GM12892 (cell line): ENCODE measurements around the gene SEPTIN6.
A peak's percentile ranks its signal among the peaks of the same experiment; 100 is the strongest.

Source experiments
- POLR2A ChIP-seq: IDR thresholded peaks from 2 replicates; pipeline ENCODE4 v1.6.1; 2011; ENCODE audit warnings: low read depth, low read length, control low read depth
- POLR2AphosphoS5 ChIP-seq: IDR thresholded peaks from 2 replicates; pipeline ENCODE4 v1.6.1; 2011; ENCODE audit warnings: low read depth, low read length, control low read depth
- TAF1 ChIP-seq: IDR thresholded peaks from 2 replicates; pipeline ENCODE4 v1.6.1; 2011; ENCODE audit warnings: low read depth, mild to moderate bottlenecking, control low read depth, low read length, borderline replicate concordance

- TF ChIP-seq POLR2AphosphoS5, result peak; percentile 77
- TF ChIP-seq POLR2A, result peak; percentile 90
- peak; percentile 88 for TF ChIP-seq TAF1
Measured at GRCh38 chrX:119693040-119693995, at the start of gene SEPTIN6.
